Measurements from ENCODE around the gene SOCS4. TPM values are rescaled to one million over a fixed set of nuclear protein-coding genes. Genes with fewer than 3 reads are reported as not detected.
A peak's percentile ranks its signal among the peaks of the same experiment; 100 is the strongest.

The SOCS4 gene
- total and polyA plus RNA-seq, 12 donors = 4.5 to 23.1 (median 11.6) TPM

GRCh38 chr14:55094292-55095157 is 67.5 kb downstream of the SOCS4 start:
- no peak for DNase-seq
- H3K27me3 ChIP-seq = no peaks in the 10 kb centered on the region
- H3K4me1 ChIP-seq (replicated peaks in 1 of 2) = peaks cover 0 to 9% of the 10 kb centered on the region in 2 donors
- no peaks in the 10 kb centered on the region for H3K36me3 ChIP-seq (replicated peaks in 1 of 2)
- TF ChIP-seq CTCF (IDR thresholded peaks at IDR 0.05) (no peak), POLR2A (IDR thresholded peaks at IDR 0.05) (no peak)
- no peak overlapping the region for H3K4me3 ChIP-seq
- H3K9me3 ChIP-seq (replicated peaks in 1 of 3) = no peaks in the 10 kb centered on the region
- intact Hi-C loops (cut with DNase I) = loop anchor here in 1 of 2 donors (5.0 kb wide), 1 partner anchor 68 kb away; no protein-coding TSS in a partner anchor
- H3K27ac ChIP-seq = no peak overlapping the region
- 79 to 89% (median 82%) methylated on average over 9 of the region's 9 CpGs for WGBS, 4 donors

- peak in 2 of 7 donors; percentile 35 to 57 for DNase-seq
- intact Hi-C loops (cut with DNase I) = no loop called here
- H3K36me3 ChIP-seq (replicated peaks in 1 of 2) = no peaks in the 10 kb centered on the region
- 69 to 82% (median 71%) methylated on average over 5 of the region's 5 CpGs for WGBS, 4 donors
- no peaks in the 10 kb centered on the region for H3K9me3 ChIP-seq (replicated peaks in 1 of 3)
- H3K27ac ChIP-seq = peak overlapping the region in 2 of 5 donors; percentile 11 to 14
- H3K4me3 ChIP-seq = no peak overlapping the region
- peaks cover 3 to 26% of the 10 kb centered on the region in 2 donors for H3K4me1 ChIP-seq (replicated peaks in 1 of 2)
- TF ChIP-seq CTCF (IDR thresholded peaks at IDR 0.05) (no peak), POLR2A (IDR thresholded peaks at IDR 0.05) (no peak)
- no peaks in the 10 kb centered on the region for H3K27me3 ChIP-seq
Measured at GRCh38 chr14:55097881-55098560, 71.0 kb downstream of the SOCS4 start.

GRCh38 chr14:55098561-55098898 is 71.5 kb downstream of the SOCS4 start:
- Histone ChIP-seq H3K36me3 (replicated peaks in 1 of 2) (no peaks in the 10 kb centered on the region), H3K4me3 (no peak overlapping the region), H3K4me1 (replicated peaks in 1 of 2) (peaks cover 8 to 31% of the 10 kb centered on the region in 2 donors), H3K27me3 (no peaks in the 10 kb centered on the region), H3K9me3 (replicated peaks in 1 of 3) (no peaks in the 10 kb centered on the region), H3K27ac (peak overlapping the region in 1 of 5 donors; percentile 11)
- intact Hi-C loops (cut with DNase I) = no loop called here
- no peak for DNase-seq
- TF ChIP-seq CTCF (IDR thresholded peaks at IDR 0.05) (no peak), POLR2A (IDR thresholded peaks at IDR 0.05) (no peak)
- 81 to 92% (median 83%) methylated on average over 1 of the region's 1 CpG for WGBS, 4 donors

Other genes starting within 250 kb of the SOCS4 start
- gene GCH1, start 124.4 kb upstream of the SOCS4 start, total RNA-seq = 10 to 100 TPM in 4 of 9 donors, 1 to 10 TPM in 5; 2.8 to 24.9 (median 8.1) TPM
- gene GCH1, start 124.4 kb upstream of the SOCS4 start, polyA plus RNA-seq = 10 to 100 TPM; 10.1 to 29.8 (median 10.7) TPM
- gene WDHD1, start 137 bp upstream of the SOCS4 start, total RNA-seq = 1 to 10 TPM; 1.6 to 8.7 (median 3.2) TPM
- gene WDHD1, start 137 bp upstream of the SOCS4 start, polyA plus RNA-seq = 1 to 10 TPM in 2 of 3 donors, under 1 TPM in 1; 0.64 to 3.7 (median 1.9) TPM
- gene MAPK1IP1L, start 24.4 kb downstream of the SOCS4 start, total RNA-seq = 100 to 1,000 TPM in 2 of 9 donors, 10 to 100 TPM in 7; 44.0 to 132 (median 81.2) TPM
- 100 to 1,000 TPM in 1 of 3 donors, 10 to 100 TPM in 2; 23.2 to 114 (median 25.0) TPM for gene MAPK1IP1L, start 24.4 kb downstream of the SOCS4 start, polyA plus RNA-seq
- 100 to 1,000 TPM in 5 of 9 donors, 10 to 100 TPM in 4; 11.6 to 248 (median 112) TPM for gene LGALS3, start 102.0 kb downstream of the SOCS4 start, total RNA-seq
- gene LGALS3, start 102.0 kb downstream of the SOCS4 start, polyA plus RNA-seq = 100 to 1,000 TPM in 2 of 3 donors, 10 to 100 TPM in 1; 46.6 to 241 (median 174) TPM
- gene DLGAP5, start 164.3 kb downstream of the SOCS4 start, total RNA-seq = 10 to 100 TPM in 1 of 9 donors, 1 to 10 TPM in 3, under 1 TPM in 4, not detected in 1; 0.35 to 12.5 (median 0.99) TPM
- 1 to 10 TPM in 1 of 3 donors, under 1 TPM in 1, not detected in 1; 0.03 to 1.5 TPM for gene DLGAP5, start 164.3 kb downstream of the SOCS4 start, polyA plus RNA-seq
- 10 to 100 TPM; 12.7 to 31.0 (median 22.2) TPM for gene FBXO34, start 244.2 kb downstream of the SOCS4 start, total RNA-seq
- gene FBXO34, start 244.2 kb downstream of the SOCS4 start, polyA plus RNA-seq = 10 to 100 TPM in 1 of 3 donors, 1 to 10 TPM in 2; 5.9 to 16.3 (median 6.6) TPM

Measured in adrenal gland (tissue), 12 donors.